ENCODE measurements around the gene LRRC14B.

- TF ChIP-seq CTCF (IDR thresholded peaks at IDR 0.05) (no peak), POLR2AphosphoS5 (IDR thresholded peaks at IDR 0.05; ENCODE audit: low read depth, low read length) (no peak), SIN3A (IDR thresholded peaks at IDR 0.05; ENCODE audit: borderline replicate concordance, insufficient read depth, low read depth, low read length) (no peak), REST (IDR thresholded peaks at IDR 0.05; ENCODE audit: insufficient read depth in 1 of 2, low read depth in 2 of 2, low read length in 1 of 2) (no peak)
These were observed 4.3 kb downstream of the LRRC14B start for GRCh38 chr5:195401-196160.
